ENCODE data around the gene HECW1. TPM values are rescaled to one million over a fixed set of nuclear protein-coding genes. Genes with fewer than 3 reads are reported as not detected.

The HECW1 gene
- total RNA-seq, 1 experiment from 2014 or later, result 1.8 TPM

- Mint-ChIP-seq H3K27me3 (ENCODE audit: insufficient read depth, unreplicated experiment) (peaks cover 26% of the 10 kb centered on the region), H3K36me3 (ENCODE audit: insufficient read depth, unreplicated experiment) (no peaks in the 10 kb centered on the region), H3K4me3 (ENCODE audit: unreplicated experiment) (no peak overlapping the region), H3K4me1 (ENCODE audit: low read depth, unreplicated experiment) (no peaks in the 10 kb centered on the region), H3K9me3 (ENCODE audit: unreplicated experiment) (no peaks in the 10 kb centered on the region), H3K27ac (ENCODE audit: unreplicated experiment) (no peak overlapping the region)
- intact Hi-C loops (cut with micrococcal nuclease; ENCODE audit: unreplicated experiment), result no loop called here
- H3K4me1 ChIP-seq, result no peaks in the 10 kb centered on the region
- CTCF ChIA-PET, result no interaction called here
- H3K9me3 ChIP-seq, result no peaks in the 10 kb centered on the region; the same call in 1 of the 2 replicates
- H3K36me3 ChIP-seq (ENCODE audit: control insufficient read depth, insufficient read depth, low read length), result no peaks in the 10 kb centered on the region
- no peak for DNase-seq
- H3K4me3 ChIP-seq (ENCODE audit: low read depth, low read length), result no peak overlapping the region
- POLR2A ChIA-PET, result interaction anchor here (0.6 kb wide), 1 partner anchor 370 kb away, joined by 7 read pairs; no protein-coding TSS in a partner anchor
- H3K27me3 ChIP-seq (replicated peaks; ENCODE audit: control insufficient read depth, insufficient read depth, low read length), result no peaks in the 10 kb centered on the region
- BruUV-seq (replicated peaks), result no TSS peak
- TF ChIP-seq CTCF (IDR thresholded peaks at IDR 0.05; ENCODE audit: insufficient read depth in 1 of 2, low read depth in 1 of 2, low read length in 1 of 2, severe bottlenecking in 1 of 2, unreplicated experiment in 1 of 2), result no peak
Observed at GRCh38 chr7:43113622-43114457, 1.4 kb downstream of the HECW1 start.

GRCh38 chr7:43114458-43114780, 2.0 kb downstream of the HECW1 start:
- no TSS peak for BruUV-seq (replicated peaks)
- H3K4me1 Mint-ChIP-seq (ENCODE audit: low read depth, unreplicated experiment), result no peaks in the 10 kb centered on the region
- no peaks in the 10 kb centered on the region for H3K36me3 Mint-ChIP-seq (ENCODE audit: insufficient read depth, unreplicated experiment)
- no peak overlapping the region for H3K4me3 Mint-ChIP-seq (ENCODE audit: unreplicated experiment)
- TF ChIP-seq CTCF (IDR thresholded peaks at IDR 0.05; ENCODE audit: insufficient read depth in 1 of 2, low read depth in 1 of 2, low read length in 1 of 2, severe bottlenecking in 1 of 2, unreplicated experiment in 1 of 2), result no peak
- ChIA-PET POLR2A (no interaction called here), CTCF (no interaction called here)
- no peak overlapping the region for H3K27ac Mint-ChIP-seq (ENCODE audit: unreplicated experiment)
- Histone ChIP-seq H3K9me3 (no peaks in the 10 kb centered on the region; the same call in 1 of the 2 replicates), H3K27me3 (replicated peaks; ENCODE audit: control insufficient read depth, insufficient read depth, low read length) (no peaks in the 10 kb centered on the region), H3K4me1 (no peaks in the 10 kb centered on the region), H3K36me3 (ENCODE audit: control insufficient read depth, insufficient read depth, low read length) (no peaks in the 10 kb centered on the region), H3K4me3 (ENCODE audit: low read depth, low read length) (no peak overlapping the region)
- H3K27me3 Mint-ChIP-seq (ENCODE audit: insufficient read depth, unreplicated experiment), result peaks cover 26% of the 10 kb centered on the region
- H3K9me3 Mint-ChIP-seq (ENCODE audit: unreplicated experiment), result no peaks in the 10 kb centered on the region
- intact Hi-C loops (cut with micrococcal nuclease; ENCODE audit: unreplicated experiment), result no loop called here
- DNase-seq, result no peak

DNA sequence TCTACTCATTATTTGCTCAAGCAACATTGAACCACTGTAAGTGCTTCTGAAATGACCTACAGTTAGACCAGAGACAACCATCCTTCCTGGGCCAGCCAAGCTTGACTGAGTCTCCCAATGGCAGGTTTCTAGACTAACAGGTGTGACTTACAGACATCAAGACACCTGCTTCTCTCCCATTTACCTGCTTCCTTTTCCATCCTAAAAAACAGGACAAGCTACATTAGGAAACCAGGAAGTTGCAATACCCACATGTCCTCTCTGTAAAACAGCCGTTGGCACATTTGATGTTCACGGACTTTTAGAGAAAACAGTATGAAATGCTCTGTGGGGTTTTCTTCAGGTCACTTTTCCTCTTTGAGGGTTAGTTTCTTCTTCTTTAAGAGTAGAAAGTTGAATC, 4.0 kb downstream of the HECW1 start:
- no peak for DNase-seq
- no peak for TF ChIP-seq CTCF (IDR thresholded peaks at IDR 0.05; ENCODE audit: insufficient read depth in 1 of 2, low read depth in 1 of 2, low read length in 1 of 2, severe bottlenecking in 1 of 2, unreplicated experiment in 1 of 2)
- Mint-ChIP-seq H3K4me3 (ENCODE audit: unreplicated experiment) (no peak overlapping the region), H3K36me3 (ENCODE audit: insufficient read depth, unreplicated experiment) (no peaks in the 10 kb centered on the region), H3K9me3 (ENCODE audit: unreplicated experiment) (no peaks in the 10 kb centered on the region), H3K27ac (ENCODE audit: unreplicated experiment) (no peak overlapping the region), H3K27me3 (ENCODE audit: insufficient read depth, unreplicated experiment) (peaks cover 26% of the 10 kb centered on the region), H3K4me1 (ENCODE audit: low read depth, unreplicated experiment) (no peaks in the 10 kb centered on the region)
- BruUV-seq (replicated peaks), result no TSS peak
- Histone ChIP-seq H3K4me1 (no peaks in the 10 kb centered on the region), H3K27me3 (replicated peaks; ENCODE audit: control insufficient read depth, insufficient read depth, low read length) (0 out of 2 replicates have a peak, but pooled peaks cover 1% of the 10 kb centered on the region), H3K9me3 (no peaks in the 10 kb centered on the region; the same call in 1 of the 2 replicates), H3K36me3 (ENCODE audit: control insufficient read depth, insufficient read depth, low read length) (no peaks in the 10 kb centered on the region), H3K4me3 (ENCODE audit: low read depth, low read length) (no peak overlapping the region)
- POLR2A ChIA-PET, result no interaction called here
- CTCF ChIA-PET, result no interaction called here
- intact Hi-C loops (cut with micrococcal nuclease; ENCODE audit: unreplicated experiment), result no loop called here
